MCF 10A (cell line): ENCODE data around the gene NT5DC3. TPM values are rescaled to one million over a fixed set of nuclear protein-coding genes. Genes with fewer than 3 reads are reported as not detected.

Experiments
- BruUV-seq: library from RNA; stranded (reverse); fragments of 400-500 nt; replicated peaks from 2 replicates; lab custom pipeline; 2021; lab: Mats Ljungman, UMichigan
- CTCF ChIA-PET: fragments of 300-600 bp; sonication (Branson Sonifier 250); formaldehyde crosslinking; extraction: SDS; loops from one replicate; lab custom pipeline; 2021; ENCODE audit warnings: antibody characterized with exemption, inconsistent platforms; lab: Yijun Ruan, JAX
- POLR2A ChIA-PET: fragments of 300-600, 350-650 bp; sonication (Branson Sonifier 250); formaldehyde crosslinking; extraction: SDS; loops from one replicate; lab custom pipeline; 2020; ENCODE audit warnings: antibody characterized with exemption, inconsistent platforms; lab: Yijun Ruan, JAX
- DNase-seq: peaks from one replicate; pipeline ENCODE4 v3.0.0-alpha.2; 2018; ENCODE audit not compliant: unreplicated experiment
- H3K27ac Mint-ChIP-seq: one replicate; pipeline ENCODE4 v1.8.0; 2022; ENCODE audit warnings: mild to moderate bottlenecking, low read depth, mixed read lengths; ENCODE audit not compliant: unreplicated experiment
- H3K27me3 Mint-ChIP-seq: one replicate; pipeline ENCODE4 v1.8.0; 2022; ENCODE audit warnings: mixed read lengths; ENCODE audit not compliant: insufficient read depth, unreplicated experiment
- H3K36me3 Mint-ChIP-seq: one replicate; pipeline ENCODE4 v1.8.0; 2022; ENCODE audit warnings: mild to moderate bottlenecking, moderate library complexity, mixed read lengths; ENCODE audit not compliant: insufficient read depth, unreplicated experiment
- H3K4me1 Mint-ChIP-seq: one replicate; pipeline ENCODE4 v1.8.0; 2022; ENCODE audit warnings: mixed read lengths; ENCODE audit not compliant: insufficient read depth, unreplicated experiment
- H3K4me3 Mint-ChIP-seq: one replicate; pipeline ENCODE4 v1.8.0; 2022; ENCODE audit warnings: mild to moderate bottlenecking, moderate library complexity, mixed read lengths; ENCODE audit not compliant: unreplicated experiment
- H3K9me3 Mint-ChIP-seq: one replicate; pipeline ENCODE4 v1.8.0; 2022; ENCODE audit warnings: mixed read lengths; ENCODE audit not compliant: unreplicated experiment
- CTCF ChIP-seq: fragments of 200-600 bp; IDR thresholded peaks from one replicate; pipeline ENCODE4 v1.8.0; 2022; ENCODE audit warnings: antibody characterized with exemption, mild to moderate bottlenecking; ENCODE audit not compliant: unreplicated experiment
- intact Hi-C: fragments of 100-400 bp; cut with micrococcal nuclease; formaldehyde crosslinking; loops from 2 replicates; pipeline ENCODE4 v1.14.1; 2022
- total RNA-seq: library from RNA; stranded (reverse); gene quantifications from 2 replicates; pipeline ENCODE4 v1.2.3, GENCODE V29; 2022

The NT5DC3 gene
- total RNA-seq, 1 experiment from 2014 or later = 15.1 TPM

- POLR2A ChIA-PET = no interaction called here
- no peaks in the 10 kb centered on the region for H3K27me3 Mint-ChIP-seq
- CTCF ChIA-PET = interaction anchor here (0.5 to 4.1 kb wide), 16 partner anchors 8 to 1672 kb away, joined by 3 to 31 read pairs (median 4); no protein-coding TSS in a partner anchor
- BruUV-seq = no TSS peak
- H3K27ac Mint-ChIP-seq = no peak overlapping the region
- intact Hi-C loops = loop anchor here (1.0 to 2.0 kb wide), 2 partner anchors 69 to 99 kb away; partner anchors contain the start of gene NT5DC3
- peak; percentile 33 for TF ChIP-seq CTCF
- peaks cover 39% of the 10 kb centered on the region for H3K36me3 Mint-ChIP-seq
- H3K4me1 Mint-ChIP-seq = no peaks in the 10 kb centered on the region
- no peaks in the 10 kb centered on the region for H3K9me3 Mint-ChIP-seq
- no peak overlapping the region for H3K4me3 Mint-ChIP-seq
- peak; percentile 66 for DNase-seq
Observed at GRCh38 chr12:103771466-103771865, 69.6 kb downstream of the NT5DC3 start.

GRCh38 chr12:103769240-103769945, 71.6 kb downstream of the NT5DC3 start:
- ChIA-PET POLR2A (no interaction called here), CTCF (interaction anchor here (1.4 to 4.1 kb wide), 3 partner anchors 11 to 101 kb away, joined by 8 to 31 read pairs (median 11); no protein-coding TSS in a partner anchor)
- H3K4me1 Mint-ChIP-seq = no peaks in the 10 kb centered on the region
- peaks cover 32% of the 10 kb centered on the region for H3K36me3 Mint-ChIP-seq
- intact Hi-C loops = no loop called here
- no peak for DNase-seq
- H3K9me3 Mint-ChIP-seq = no peaks in the 10 kb centered on the region
- no TSS peak for BruUV-seq
- no peak for TF ChIP-seq CTCF
- H3K27ac Mint-ChIP-seq = peak overlapping the region; percentile 23
- no peaks in the 10 kb centered on the region for H3K27me3 Mint-ChIP-seq
- H3K4me3 Mint-ChIP-seq = no peak overlapping the region

GRCh38 chr12:103768467-103769123, 72.4 kb downstream of the NT5DC3 start:
- Mint-ChIP-seq H3K27me3 (no peaks in the 10 kb centered on the region), H3K9me3 (no peaks in the 10 kb centered on the region), H3K4me3 (no peak overlapping the region), H3K4me1 (no peaks in the 10 kb centered on the region), H3K27ac (no peak overlapping the region), H3K36me3 (peaks cover 26% of the 10 kb centered on the region)
- no peak for TF ChIP-seq CTCF
- intact Hi-C loops = no loop called here
- BruUV-seq = no TSS peak
- ChIA-PET CTCF (no interaction called here), POLR2A (no interaction called here)
- DNase-seq = no peak

GRCh38 chr12:103766028-103766427, 75.0 kb downstream of the NT5DC3 start:
- ChIA-PET POLR2A (no interaction called here), CTCF (interaction anchor here (0.6 kb wide), 1 partner anchor 193 kb away, joined by 3 read pairs; no protein-coding TSS in a partner anchor)
- TF ChIP-seq CTCF = no peak
- intact Hi-C loops = no loop called here
- Mint-ChIP-seq H3K4me1 (no peaks in the 10 kb centered on the region), H3K36me3 (peaks cover 35% of the 10 kb centered on the region), H3K27me3 (no peaks in the 10 kb centered on the region), H3K9me3 (no peaks in the 10 kb centered on the region), H3K27ac (no peak overlapping the region), H3K4me3 (no peak overlapping the region)
- BruUV-seq = no TSS peak
- no peak for DNase-seq
